GM04504 (cell line): ENCODE data around the gene PCDHGB4.
"Not testable (repeated sequence)": the region's sequence is repeated elsewhere in the genome, so short reads cannot be mapped to it uniquely, and the experiment has no call there.

Experiments
- DNase-seq: peaks from one replicate; pipeline ENCODE4 v3.0.0-alpha.2; 2012; ENCODE audit warnings: low read depth

Gene PCDHGB4

DNA sequence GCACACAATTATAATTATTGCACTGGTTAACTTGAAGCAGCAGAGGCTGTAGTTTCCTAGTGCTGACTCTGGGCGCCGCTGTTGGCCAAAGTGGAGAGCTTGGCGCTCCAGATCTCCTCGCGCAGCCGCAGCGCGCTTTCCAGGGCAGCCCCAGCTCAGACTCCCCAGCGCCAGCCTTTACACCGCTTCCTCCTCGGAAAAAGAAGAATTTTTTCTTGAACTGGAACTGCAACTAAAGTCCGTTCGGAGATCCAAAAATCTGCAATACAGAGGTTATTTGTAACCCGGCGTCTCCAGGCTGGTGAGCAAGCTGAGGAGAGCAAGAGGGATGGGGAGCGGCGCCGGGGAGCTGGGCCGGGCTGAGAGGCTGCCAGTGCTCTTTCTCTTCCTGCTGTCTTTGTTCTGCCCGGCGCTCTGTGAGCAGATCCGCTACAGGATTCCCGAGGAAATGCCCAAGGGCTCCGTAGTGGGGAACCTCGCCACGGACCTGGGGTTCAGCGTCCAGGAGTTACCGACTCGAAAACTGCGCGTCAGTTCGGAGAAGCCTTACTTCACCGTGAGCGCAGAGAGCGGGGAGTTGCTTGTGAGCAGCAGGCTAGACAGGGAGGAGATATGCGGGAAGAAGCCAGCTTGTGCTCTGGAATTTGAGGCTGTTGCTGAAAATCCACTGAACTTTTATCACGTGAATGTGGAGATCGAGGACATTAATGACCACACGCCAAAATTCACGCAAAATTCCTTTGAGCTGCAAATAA is at the start of gene PCDHGB4:
TSS of gene PCDHGB4 (plus strand) at position 142 of the 755 bp plus-strand sequence. CDS start at position 329, 187 bp downstream.
- not testable (repeated sequence) for DNase-seq

DNA sequence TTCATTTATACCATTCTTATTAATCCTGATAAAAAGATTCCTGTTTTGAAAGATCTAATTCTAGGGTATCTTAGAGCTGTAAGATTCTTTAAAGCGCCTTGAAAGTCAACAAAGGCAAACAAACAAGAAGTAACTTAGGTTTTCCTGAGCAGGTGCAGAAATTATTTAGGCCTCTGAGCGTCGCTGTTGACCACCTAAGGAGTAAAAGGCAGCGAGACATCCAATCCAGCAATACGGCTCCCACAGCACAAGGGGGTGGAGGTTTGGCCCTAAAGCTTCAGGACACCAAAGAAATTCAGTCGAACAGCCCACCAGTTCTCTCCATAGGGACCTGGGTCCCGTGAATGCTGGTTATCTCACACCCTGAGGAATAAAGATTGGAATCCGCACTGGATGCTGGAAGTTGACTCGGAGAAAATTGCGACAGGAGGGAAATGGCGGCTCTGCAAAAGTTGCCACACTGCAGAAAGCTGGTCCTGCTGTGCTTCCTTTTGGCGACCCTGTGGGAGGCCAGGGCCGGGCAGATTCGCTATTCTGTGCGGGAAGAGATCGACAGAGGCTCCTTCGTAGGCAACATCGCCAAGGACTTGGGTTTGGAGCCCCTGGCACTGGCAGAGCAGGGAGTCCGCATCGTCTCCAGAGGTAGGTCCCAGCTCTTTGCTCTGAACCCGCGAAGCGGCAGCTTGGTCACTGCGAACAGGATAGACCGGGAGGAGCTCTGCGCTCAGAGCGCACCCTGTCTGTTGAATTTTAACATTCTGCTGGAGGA is 48.8 kb upstream of the PCDHGB4 start, which contains the start of gene PCDHGA2:
TSS of gene PCDHGA2 (plus strand) at position 223 of the 769 bp plus-strand sequence.
- DNase-seq: no peak

DNA sequence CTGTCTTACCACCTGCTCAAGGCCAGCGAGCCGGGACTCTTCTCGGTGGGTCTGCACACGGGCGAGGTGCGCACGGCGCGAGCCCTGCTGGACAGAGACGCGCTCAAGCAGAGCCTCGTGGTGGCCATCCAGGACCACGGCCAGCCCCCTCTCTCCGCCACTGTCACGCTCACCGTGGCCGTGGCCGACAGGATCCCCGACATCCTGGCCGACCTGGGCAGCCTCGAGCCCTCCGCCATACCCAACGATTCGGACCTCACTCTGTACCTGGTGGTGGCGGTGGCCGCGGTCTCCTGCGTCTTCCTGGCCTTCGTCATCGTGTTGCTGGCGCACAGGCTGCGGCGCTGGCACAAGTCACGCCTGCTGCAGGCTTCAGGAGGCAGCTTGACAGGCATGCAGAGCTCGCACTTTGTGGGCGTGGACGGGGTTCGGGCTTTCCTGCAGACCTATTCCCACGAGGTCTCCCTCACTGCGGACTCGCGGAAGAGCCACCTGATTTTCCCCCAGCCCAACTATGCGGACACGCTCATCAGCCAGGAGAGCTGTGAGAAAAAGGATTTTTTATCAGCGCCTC is 46.6 kb upstream of the PCDHGB4 start:
- DNase-seq: not testable (repeated sequence)

DNA sequence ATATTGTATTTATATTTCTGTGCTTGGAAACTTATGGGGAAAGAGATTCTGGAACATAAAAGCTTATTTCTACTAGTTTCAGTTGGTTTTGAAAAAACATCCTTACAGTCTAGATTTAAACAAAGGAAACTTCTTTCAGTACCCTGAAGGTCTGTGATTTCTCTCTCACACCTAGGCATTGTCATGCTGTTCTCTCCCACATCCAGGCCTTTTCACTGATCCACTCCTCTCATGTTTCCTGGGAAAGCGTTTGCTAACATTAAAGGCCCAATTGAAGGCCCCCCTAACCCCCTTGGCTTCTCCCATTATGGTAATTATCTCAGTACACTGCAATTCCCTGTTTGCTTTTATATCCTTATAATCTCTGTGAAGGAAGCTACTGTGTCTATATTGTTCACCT is 44.7 kb upstream of the PCDHGB4 start:
- DNase-seq: no peak

DNA sequence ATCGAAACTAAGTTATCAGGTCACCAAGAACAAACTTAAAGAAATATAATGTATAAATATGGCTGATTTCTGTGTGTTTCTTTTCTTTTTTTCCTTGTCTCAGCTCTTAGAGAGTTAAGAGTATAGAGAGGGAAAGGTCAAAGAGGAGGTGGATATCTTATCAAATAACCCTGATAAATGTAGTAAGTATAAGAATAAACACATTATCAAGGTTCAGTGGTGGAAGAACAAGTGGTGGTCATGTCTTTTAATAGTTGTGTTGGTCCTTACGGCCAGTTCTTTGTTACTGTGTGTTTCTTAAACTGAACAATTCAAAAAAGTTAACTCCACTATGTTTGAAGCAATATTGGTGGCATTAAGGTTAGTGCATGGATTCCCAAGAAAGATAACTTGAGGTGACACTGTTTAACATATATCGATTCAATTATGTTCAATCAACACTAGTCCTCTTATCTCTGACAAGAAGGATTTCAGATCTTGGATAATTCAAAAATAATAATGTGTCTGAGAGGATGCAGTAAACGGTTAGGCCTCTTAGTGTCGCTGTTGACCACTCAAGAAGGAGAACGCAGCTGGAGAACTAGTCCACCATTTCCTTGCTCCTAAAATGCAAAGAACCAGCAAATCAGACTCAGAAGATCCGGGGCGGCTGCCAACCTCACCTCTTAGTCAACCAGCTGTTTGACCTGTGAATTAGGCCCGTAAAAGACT is 44.1 kb upstream of the PCDHGB4 start, which contains the start of gene PCDHGA3:
TSS of gene PCDHGA3 (plus strand) at position 588 of the 711 bp plus-strand sequence. CDS start 205 bp downstream, outside the sequence.
- no peak for DNase-seq

DNA sequence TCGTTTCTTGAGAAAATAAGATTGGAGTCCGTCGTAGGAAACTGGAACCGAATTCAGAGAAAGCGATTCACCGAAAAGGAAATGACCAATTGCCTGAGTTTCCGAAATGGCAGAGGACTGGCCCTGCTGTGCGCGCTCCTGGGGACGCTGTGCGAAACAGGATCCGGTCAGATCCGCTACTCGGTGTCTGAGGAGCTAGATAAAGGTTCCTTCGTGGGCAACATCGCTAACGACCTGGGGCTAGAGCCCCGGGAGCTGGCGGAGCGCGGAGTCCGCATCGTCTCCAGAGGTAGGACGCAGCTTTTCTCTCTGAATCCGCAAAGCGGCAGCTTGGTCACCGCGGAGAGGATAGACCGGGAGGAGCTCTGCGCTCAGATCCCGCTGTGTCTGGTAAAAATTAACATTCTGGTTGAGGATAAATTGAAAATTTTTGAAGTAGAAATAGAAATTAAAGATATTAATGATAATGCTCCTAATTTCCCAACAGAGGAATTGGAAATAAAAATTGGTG is 43.5 kb upstream of the PCDHGB4 start:
- no peak for DNase-seq

DNA sequence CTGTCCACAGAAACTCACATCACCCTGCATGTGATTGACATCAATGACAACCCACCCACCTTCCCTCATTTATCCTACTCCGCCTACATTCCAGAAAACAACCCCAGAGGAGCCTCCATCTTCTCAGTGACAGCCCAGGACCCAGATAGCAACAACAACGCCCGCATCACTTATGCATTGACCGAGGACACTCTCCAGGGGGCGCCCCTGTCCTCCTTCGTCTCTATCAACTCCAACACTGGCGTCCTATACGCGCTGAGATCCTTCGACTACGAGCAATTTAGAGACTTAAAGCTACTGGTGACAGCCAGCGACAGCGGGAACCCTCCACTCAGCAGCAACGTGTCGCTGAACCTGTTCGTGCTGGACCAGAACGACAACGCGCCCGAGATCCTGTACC is 42.2 kb upstream of the PCDHGB4 start:
- DNase-seq: no peak

DNA sequence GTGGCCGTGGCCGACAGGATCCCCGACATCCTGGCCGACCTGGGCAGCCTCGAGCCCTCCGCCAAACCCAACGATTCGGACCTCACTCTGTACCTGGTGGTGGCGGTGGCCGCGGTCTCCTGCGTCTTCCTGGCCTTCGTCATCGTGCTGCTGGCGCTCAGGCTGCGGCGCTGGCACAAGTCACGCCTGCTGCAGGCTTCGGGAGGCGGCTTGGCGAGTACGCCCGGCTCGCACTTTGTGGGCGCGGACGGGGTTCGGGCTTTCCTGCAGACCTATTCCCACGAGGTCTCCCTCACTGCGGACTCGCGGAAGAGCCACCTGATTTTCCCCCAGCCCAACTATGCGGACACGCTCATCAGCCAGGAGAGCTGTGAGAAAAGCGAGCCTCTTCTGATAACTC is 41.5 kb upstream of the PCDHGB4 start:
- not testable (repeated sequence) for DNase-seq

DNA sequence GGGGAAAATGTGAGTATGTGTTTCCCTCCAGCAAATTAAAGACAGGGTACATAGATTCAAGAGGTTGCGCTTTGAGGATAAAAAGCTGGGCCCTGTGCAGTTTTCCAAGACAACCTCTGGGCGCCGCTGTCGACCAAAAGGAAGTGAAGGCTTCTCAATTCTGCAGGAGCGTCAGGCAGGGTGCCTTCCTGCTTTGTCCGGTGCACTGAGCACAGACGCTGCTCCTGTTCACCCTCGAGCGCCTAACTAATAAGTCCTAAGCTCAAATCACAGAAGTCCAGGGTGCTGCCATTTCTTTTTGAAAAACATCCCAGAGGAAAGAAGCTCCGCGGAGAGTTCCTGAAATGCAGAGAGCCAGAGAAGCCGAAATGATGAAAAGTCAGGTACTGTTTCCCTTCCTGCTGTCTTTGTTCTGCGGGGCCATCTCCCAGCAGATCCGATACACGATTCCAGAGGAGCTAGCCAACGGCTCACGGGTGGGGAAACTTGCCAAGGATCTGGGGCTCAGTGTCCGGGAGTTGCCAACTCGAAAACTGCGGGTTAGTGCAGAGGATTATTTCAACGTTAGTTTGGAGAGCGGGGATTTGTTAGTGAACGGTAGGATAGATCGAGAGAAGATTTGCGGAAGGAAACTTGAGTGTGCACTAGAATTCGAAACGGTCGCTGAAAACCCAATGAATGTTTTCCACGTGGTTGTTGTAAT is 37.4 kb upstream of the PCDHGB4 start, which contains the start of gene PCDHGB1:
TSS of gene PCDHGB1 (plus strand) at position 183 of the 703 bp plus-strand sequence. CDS start at position 345, 162 bp downstream.
- DNase-seq: peak; percentile 42

DNA sequence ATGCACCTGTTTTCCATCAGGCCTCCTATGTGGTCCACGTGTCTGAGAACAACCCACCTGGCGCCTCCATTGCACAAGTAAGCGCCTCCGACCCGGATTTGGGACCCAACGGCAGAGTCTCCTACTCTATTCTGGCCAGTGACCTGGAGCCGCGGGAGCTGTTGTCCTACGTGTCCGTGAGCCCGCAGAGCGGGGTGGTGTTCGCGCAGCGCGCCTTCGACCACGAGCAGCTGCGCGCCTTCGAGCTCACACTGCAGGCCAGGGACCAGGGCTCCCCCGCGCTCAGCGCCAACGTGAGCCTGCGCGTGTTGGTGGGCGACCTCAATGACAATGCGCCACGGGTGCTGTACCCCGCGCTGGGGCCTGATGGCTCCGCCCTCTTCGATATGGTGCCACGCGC is 35.9 kb upstream of the PCDHGB4 start:
- DNase-seq: no peak

DNA sequence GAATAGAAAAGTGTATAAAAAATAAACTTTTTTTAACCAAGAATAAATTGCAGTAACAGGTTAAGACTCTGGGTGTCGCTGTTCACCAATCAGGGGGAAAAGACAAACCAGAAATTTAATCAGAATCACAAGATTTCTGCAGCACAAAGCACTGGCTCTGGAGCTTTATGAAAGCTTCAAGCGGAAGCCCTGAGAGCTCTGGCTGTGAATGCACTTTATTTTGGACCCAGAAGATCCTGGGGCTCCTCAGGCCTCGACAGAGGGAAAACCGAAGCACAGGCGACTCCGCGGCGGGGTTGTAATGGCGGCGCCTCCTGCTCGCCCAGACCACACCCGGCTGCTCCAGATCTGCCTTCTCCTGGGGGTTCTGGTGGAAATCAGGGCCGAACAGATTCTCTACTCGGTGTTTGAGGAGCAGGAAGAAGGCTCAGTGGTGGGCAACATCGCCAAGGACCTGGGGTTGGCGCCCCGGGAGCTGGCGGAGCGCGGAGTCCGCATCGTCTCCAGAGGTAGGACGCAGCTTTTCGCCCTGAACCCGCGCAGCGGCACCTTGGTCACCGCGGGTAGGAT is 32.5 kb upstream of the PCDHGB4 start, which contains the start of gene PCDHGA4:
TSS of gene PCDHGA4 (plus strand) at position 122 of the 570 bp plus-strand sequence. CDS start at position 209, 87 bp downstream.
- DNase-seq: no peak

DNA sequence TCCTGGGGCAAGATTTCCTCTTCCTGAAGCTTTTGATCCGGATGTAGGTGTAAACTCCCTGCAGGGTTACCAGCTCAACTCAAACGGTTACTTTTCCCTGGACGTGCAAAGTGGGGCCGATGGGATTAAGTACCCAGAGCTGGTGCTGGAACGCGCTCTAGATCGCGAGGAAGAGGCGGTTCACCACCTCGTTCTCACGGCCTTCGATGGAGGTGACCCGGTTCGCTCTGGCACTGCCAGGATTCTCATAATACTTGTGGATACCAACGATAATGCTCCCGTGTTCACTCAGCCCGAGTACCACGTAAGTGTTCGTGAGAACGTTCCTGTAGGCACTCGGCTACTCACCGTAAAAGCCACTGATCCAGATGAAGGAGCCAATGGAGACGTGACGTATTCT is 31.9 kb upstream of the PCDHGB4 start:
- no peak for DNase-seq

DNA sequence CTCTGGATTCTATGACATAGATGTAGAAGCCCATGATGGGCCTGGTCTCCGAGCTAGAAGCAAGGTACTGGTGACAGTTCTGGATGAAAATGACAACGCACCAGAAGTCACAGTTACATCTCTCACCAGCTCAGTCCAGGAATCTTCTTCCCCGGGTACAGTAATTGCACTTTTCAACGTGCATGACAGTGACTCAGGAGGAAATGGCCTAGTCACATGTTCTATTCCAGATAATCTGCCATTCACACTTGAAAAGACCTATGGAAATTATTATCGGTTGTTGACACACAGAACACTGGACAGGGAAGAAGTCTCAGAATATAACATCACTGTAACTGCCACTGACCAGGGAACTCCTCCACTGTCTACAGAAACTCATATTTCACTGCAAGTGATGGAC is 31.4 kb upstream of the PCDHGB4 start:
- DNase-seq: no peak

DNA sequence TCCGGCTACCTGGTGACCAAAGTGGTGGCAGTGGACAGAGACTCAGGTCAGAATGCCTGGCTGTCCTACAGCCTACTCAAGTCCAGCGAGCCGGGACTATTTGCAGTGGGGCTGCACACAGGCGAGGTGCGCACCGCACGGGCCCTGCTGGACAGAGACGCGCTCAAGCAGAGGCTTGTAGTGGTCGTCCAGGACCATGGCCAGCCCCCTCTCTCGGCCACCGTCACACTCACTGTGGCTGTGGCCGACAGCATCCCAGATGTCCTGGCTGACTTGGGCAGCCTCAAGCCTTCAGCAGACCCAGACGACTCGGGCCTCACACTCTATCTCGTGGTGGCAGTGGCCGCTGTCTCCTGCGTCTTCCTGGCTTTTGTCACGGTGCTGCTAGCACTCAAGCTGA is 30.5 kb upstream of the PCDHGB4 start:
- no peak for DNase-seq

DNA sequence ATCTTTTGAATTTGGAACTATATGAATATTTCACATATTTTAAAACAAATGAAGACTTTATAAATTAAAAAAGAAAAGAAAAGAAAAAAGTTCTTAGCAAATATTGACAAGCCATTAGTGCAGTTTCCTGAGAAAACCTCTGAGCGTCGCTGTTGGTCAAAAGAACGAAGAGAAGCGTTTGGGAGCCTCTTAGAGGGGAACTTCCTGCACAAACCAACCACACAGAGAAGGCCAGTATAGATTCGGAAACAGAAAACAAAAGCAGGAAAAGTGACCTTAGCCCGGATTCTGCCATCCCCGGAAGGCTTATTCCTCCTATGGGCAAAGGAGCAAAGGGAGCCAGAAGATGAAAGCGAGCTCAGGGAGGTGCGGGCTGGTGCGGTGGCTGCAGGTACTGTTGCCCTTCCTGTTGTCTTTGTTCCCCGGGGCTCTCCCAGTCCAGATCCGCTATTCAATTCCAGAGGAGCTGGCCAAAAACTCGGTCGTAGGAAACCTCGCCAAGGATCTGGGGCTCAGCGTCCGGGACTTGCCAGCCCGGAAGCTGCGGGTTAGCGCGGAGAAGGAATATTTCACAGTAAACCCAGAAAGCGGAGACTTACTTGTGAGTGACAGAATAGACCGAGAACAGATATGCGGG is 27.6 kb upstream of the PCDHGB4 start, which contains the start of gene PCDHGB2:
TSS of gene PCDHGB2 (plus strand) at position 205 of the 637 bp plus-strand sequence. CDS start at position 347, 142 bp downstream.
- no peak for DNase-seq

DNA sequence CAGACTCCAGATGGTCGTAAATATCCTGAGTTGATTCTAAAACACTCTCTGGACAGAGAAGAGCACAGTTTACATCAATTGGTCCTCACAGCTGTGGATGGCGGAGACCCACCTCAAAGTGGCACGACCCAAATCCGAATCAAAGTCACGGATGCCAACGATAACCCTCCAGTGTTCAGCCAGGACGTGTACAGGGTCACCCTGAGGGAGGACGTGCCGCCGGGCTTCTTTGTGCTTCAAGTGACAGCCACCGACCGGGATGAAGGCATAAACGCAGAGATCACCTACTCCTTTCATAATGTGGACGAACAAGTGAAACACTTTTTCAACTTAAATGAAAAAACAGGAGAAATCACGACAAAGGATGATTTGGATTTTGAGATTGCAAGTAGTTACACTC is 26.8 kb upstream of the PCDHGB4 start:
- DNase-seq: no peak

DNA sequence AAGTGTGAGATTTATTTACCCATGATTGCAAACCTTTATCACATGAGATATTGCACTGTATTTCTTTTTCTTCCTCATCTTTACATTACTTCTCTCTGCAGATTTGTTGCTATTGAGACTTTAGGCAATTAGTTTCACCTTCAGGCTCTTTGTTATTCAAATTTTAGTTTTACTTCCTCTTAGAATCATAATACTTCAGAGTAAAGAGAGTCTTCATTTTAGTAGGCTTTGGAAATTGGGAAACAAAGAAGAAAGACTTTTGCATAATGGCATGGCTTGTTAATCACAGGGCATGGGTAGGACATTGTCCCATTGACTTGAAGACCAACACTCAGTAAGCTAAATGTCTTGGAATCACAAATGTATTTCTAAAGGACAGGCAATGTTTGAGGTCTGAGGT is 24.8 kb upstream of the PCDHGB4 start:
- no peak for DNase-seq

DNA sequence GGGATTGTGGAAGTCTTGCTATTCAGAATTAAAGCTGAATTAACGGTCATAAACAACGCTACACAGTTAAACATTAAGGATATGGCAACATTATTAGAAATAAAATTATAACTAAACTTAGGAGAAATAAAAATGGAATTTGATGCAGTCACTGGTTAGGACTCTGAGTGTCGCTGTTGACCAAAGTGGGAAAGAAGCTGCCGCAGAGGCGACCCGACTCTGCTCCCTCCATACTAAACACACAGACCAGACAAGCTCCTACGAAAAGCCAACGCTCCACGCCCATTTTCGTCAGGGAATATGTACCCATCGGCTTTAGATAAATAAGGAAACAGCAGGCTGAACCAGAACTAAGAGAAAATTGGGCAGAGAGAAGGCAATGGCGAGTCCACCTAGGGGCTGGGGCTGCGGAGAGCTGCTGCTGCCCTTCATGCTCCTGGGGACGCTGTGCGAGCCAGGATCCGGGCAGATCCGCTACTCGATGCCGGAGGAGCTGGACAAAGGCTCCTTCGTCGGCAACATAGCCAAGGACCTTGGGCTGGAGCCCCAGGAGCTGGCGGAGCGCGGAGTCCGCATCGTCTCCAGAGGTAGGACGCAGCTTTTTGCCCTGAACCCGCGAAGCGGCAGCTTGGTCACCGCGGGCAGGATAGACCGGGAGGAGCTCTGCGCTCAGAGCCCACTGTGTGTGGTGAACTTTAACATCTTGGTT is 23.4 kb upstream of the PCDHGB4 start, which contains the start of gene PCDHGA5:
TSS of gene PCDHGA5 (plus strand) at position 211 of the 709 bp plus-strand sequence. CDS start at position 380, 169 bp downstream.
- DNase-seq: no peak
